ENCODE results near the gene ASCL5.

ASCL5 gene

DNA sequence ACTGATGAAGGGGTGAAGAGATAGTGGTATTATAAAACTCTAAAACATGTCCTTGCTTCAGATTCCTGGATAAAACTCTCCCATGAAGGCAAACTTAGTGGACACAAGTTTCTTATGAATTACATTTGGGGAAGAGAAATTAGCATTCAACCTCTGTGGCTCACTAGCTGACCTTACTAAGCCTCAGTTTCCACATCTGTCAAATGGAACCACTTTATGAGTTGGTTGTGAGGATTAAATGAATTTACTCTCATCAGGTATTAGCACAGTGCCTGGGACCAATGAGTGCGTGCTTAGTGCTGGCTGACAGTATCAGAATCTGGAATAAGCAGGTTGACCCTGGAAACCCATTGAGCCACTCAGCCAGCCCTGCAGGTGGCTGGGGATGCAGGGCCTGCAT, 17.3 kb downstream of the ASCL5 start:
- DNase-seq, result no peak

DNA sequence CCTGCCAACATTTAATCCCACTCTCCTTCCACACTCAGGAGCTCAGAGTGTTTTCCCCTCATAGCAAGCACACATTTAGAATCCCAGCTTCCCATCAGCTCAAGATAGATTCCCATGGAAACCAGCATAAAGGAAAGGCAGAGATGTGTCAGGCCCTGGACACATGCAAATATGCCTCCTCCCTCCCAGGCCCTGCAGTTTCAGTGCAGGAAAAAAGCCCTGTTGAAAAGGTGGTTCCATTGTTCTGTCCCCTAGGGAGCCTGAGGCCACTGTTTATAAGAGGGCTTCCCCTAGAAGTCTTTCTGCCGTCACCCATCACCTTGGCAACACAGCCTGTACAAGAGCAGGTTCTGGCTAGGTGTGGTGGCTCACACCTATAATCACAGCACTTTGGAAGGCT, 18.4 kb downstream of the ASCL5 start:
- no peak for DNase-seq

GRCh38 chr1:201105688-201106087, 21.3 kb downstream of the ASCL5 start:
- DNase-seq, result no peak

DNA sequence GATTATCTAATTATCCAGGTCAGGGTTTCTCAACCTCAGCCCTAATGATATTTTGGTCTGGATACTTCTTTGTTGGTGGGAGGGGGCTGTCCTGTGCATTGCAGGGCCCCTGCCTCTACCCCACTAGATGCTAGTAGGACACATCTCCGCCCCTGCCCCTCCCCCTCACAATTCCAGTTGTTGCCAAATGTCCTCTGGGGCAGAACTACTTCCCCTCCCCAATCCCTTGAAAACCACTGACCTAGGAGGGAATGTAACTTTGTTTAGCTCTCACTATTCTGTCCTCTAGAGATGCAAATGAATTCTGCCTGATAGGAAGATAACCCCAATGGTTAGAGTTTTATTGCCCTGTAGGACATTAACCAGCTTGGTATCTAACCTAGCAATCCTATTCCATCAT, 22.8 kb downstream of the ASCL5 start:
- DNase-seq, result no peak

GRCh38 chr1:201103666-201104065, 23.3 kb downstream of the ASCL5 start:
- no peak for DNase-seq

- no peak for DNase-seq
Observed at GRCh38 chr1:201100169-201100930, 26.6 kb downstream of the ASCL5 start.

DNA sequence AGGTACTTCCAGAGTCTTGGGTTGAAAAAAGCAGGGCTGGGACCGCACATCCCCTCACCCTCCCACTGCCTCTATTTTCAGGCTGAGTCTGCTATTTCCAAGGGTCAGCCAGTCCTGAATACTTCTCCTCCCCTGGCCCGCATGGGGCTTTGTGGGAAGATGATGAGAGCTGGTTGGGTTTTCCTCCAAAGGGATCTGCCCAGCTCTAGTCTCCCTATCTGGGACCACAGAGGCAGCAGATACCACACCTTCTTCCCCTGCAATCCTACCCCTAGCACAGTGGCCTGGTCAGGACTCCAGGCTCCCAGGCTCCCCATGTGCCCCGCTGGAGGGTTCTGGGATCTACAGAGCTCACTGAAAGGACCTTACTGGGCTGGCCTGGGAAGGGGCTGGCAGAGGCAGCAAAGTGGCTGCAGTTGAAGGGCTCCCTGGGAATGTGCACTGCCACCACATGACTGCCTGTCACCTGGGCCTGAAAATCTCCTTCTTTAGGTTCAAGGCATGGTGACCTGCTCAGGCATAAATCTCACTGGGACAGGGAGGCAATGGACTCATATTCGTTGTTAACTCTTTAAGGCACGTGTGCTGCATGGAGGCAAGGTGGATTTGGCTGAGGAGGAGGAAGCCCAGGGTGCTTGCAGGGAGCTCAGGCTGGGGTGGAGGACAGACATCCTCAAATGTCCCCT, 27.8 kb downstream of the ASCL5 start:
- no peak for DNase-seq

- no peak for DNase-seq
Observed at GRCh38 chr1:201096977-201097856, 29.8 kb downstream of the ASCL5 start.

- DNase-seq, result no peak
Observed at GRCh38 chr1:201096041-201096461, 30.9 kb downstream of the ASCL5 start.

DNA sequence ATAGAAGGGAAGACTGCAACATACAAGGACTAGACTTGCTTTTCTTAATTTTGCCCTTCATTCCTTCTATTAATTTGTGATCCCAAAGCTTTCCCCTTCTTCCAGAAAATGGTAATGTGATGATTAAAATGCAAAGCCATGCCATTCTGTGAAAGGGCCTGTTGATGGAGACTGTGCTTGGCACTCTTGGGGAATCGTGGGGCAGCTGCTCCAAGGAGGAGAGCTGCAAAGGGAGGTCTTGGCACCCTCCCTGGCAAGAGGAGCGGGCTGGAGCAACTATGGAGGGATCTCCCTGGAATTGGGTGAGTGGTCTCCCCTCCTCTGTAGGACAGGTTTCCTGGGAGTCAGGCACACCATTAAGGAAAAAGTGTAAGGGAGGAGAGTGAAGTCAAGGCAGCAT, 31.4 kb downstream of the ASCL5 start:
- no peak for DNase-seq

DNA sequence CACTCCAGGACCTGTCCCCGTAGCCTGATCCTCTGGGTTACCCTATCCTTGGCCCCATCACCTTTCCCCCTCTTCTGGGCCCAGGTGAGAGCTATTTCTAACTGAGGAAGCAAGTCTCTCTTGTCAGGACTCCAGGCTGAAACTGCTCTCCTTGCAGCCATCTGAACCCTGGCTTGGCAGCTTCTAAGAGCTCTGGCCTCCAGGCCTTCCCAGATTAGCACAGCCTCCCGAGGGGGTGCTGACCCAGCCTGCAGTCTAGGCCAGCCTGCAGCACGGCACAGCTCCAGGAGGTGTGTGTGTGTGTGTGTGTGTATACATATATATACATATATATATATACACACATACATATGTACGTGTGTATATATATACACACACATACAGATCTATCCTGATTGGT, 32.2 kb downstream of the ASCL5 start:
- no peak for DNase-seq

- no peak for DNase-seq
Observed at GRCh38 chr1:201093962-201094361, 33.0 kb downstream of the ASCL5 start.

DNA sequence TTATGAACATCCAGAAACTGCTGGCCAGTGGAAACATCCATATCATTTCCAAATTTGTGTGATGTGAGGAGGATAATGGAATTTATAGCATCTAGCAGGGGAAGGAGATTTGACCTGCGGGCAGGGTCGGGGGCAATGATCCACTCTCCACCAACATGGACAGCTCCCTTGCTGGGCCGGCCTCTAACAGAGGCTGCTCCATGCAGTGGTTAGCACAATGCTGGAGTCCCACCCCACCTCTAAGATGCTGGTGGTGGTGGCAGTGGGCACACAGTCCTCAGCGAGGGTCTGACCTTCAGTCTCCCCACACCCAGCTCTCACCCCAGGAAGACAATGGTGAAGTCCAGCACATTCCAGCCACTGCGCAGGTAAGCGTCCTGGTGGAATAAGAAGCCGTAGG, 33.4 kb downstream of the ASCL5 start:
- no peak for DNase-seq

- DNase-seq, result no peak
Observed at GRCh38 chr1:201092738-201093137, 34.2 kb downstream of the ASCL5 start.

DNA sequence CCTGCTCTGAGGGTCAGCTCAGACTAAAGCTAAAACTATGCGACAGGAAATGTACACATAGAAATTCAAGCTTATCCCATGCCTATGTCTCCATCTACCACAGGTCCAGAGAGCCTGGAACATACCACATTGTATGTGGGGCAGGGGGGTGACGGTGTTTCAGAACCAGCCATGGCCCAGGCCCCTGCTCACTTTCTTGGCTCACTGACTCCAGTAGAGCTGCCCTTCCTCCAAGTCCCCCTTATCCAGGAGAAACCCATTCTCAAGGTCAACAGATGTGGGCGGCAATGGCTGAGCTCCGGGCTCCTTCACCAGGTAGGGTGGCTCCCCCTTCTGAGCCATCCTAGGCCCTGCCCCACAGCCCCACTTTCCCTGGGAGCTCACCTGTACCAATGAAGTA, 35.7 kb downstream of the ASCL5 start:
- no peak for DNase-seq

DNA sequence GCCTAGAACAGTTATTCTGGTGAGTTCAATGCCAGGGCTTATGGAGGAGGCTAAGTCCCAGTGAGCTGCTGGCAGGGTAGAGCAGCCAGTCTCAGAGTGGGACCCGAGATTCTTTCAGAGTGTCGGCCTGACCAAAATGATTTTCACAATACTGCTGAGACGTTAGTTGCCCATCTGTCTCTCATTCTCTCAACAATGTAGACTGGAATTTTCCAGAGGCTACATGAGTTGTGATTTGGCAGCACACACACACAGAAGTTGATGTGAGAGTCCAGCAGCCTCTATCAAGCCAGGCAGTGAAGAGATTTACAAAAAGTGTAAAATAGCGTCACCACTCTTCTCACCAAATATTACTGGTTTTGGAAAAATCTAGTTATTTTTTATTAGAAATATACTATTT, 36.4 kb downstream of the ASCL5 start:
- DNase-seq, result no peak

DNA sequence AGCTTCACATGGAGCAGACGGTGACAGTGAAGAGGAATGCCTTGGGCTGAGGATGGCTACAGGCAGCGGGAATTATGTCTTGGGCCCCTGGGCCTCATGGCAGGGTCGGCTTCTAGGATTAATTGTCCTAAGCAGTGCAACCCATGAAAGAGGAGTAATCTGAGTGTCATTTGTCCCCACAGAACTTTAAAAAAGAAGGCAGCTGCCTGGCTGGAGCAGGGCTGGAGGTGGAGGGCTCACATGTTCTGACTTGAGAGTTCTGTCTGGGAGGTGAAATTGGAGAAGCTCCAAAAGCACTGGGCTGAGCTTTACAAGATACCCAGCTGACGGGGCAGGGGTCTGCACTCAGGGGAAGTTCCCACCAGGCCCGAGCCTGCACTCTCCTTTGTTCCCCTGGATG, 37.4 kb downstream of the ASCL5 start:
- DNase-seq, result no peak

DNA sequence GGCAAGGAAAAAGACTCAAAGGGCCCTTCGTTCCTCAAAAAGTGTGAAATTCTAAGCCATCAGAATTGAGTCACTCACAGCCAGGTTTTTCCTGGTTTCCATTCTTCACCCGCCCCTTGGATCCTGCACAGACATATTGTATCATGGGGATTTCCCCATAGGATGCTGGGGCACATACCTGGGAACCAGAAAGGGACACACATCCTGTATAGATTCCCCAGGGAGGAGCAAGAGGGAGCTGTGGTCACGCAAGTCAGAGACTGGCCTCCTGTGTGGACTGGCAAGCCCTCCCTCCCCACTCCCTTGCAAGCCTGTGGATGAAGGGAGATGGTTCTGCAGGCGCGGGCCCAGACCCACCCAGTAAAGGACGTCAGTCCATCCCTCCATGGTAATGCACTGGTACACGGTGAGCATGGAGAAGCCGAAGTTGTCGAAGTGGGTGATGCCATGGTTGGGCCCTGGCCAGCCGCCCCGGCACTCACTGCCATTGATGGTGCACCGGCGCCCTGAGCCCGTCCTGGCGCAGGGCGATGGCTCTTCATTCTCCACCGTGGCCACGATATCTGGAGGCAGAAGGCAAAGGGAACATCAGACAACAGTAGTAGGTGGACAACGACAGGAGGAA, 38.0 kb downstream of the ASCL5 start:
- DNase-seq, result no peak

GRCh38 chr1:201088395-201088794, 38.6 kb downstream of the ASCL5 start:
- DNase-seq, result no peak

GRCh38 chr1:201085902-201086735, 40.9 kb downstream of the ASCL5 start:
- DNase-seq, result no peak

GRCh38 chr1:201084295-201084694, 42.7 kb downstream of the ASCL5 start:
- DNase-seq, result no peak

- DNase-seq, result no peak
Observed at GRCh38 chr1:201083741-201084140, 43.2 kb downstream of the ASCL5 start.
